HG03460 (cell line): ENCODE results near the gene COQ9.

Experiments
- ATAC-seq: cut with Tn5 transposase; IDR thresholded peaks from one replicate; pipeline ENCODE4 v1.9.1; 2021; ENCODE audit not compliant: unreplicated experiment

Gene COQ9

DNA sequence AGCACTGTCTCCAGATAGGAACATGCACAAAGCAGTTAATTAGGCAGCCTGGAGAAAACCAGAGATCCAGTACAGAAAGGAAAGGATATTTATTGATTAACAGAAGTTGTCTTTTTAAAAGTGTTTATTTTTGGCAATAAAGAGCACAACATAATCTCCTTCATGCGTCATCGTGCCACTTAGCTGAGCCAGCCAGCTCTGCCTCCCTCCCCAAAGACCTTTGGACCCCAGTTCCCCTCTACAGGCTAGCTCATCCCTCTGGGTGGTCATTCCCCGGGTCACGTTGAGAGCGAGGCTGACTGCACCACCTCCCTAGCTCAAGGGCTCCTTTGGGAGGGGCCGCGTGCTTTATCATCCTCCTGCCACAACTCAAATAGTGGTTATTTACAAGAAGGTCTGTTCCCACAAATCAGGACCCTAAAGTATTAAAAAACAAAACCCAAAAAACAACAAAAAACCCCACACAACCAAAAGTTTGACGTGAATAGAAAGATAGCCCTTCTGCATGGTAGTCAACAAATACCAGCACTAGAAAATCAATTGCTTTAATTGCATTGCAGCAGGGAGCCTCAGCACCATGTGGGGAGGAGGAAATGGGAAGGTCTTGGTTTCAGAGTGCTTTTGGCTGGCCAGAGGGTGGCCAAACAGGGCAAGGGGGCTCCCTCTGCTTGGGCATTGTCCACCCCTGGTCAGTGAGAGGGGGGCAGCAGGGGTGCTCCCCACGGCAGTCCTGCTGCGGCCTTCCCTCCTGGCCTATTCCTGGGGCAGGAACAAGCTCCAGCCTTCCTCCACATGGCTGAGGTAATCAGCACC lies 24.8 kb downstream of the COQ9 start:
- ATAC-seq: no peak

DNA sequence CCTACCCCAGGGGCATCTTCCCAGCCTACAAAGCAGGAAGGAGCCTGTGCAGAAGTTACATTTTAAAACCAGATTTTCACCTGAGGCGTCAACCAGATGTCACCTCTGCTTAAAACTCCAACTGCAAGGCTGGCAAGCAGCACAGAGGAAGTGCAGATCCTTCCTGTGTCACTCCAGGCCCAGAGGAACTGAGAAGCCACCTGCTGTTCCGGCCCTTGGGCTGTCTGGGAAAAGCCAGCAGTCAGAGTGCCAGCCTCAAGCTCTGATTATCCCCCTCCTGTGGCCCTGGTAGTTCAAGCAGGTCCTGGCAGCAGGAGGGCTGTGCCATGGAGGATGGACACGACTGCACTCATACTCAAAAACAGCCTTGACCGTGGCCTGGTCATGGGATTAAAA lies 25.4 kb downstream of the COQ9 start:
- no peak for ATAC-seq

DNA sequence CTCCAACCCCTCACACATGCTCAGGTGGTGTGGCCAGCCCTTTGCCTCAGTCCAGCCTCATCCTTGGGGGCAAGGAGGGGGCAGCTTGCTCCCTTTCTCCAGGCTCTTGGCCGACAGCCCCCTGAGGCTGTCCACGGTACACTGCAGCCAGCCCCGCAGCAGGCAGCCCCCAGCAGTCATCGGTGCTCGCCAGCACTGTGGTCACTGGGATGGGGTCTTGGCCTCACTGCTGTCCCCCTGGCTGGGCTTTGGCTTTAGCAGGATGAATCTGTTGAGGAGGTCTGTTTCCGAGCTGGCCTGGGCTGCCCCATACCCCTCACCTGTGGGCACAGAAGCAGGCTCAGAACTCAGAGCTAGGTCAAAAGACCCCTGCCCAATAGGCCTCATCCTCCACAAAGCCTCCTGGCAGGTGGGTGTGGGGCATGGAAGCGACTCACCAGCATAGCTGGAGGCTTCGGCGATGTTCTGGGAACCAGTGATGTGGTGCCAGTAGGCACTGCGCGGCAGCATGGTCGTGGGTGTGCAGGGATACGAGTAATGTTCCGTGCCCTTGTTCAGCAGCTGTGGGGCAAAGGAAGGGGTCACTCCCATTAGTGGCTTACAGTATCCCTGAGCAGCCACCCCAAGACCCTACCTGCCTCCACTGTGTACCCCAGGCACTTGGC lies 26.0 kb downstream of the COQ9 start:
- no peak for ATAC-seq

DNA sequence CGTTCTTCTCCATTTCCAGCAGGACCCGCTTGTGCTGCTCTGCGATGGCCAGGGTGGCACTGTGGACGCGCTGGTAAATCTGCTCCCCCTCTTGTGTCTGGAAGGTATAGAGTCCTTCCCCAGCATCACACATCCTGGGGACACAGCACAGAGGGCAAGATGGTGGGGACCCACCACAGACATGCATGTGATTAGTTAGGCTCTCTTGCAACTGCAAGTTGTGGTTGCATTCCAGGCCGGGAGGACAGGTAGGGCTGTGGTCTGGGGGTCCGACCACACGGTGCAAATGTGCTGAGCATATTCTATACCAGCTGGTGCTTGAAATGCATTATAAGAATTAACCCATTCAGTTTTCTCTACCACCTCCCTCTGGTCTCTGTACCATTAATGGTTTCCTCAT lies 26.6 kb downstream of the COQ9 start:
- ATAC-seq: no peak

DNA sequence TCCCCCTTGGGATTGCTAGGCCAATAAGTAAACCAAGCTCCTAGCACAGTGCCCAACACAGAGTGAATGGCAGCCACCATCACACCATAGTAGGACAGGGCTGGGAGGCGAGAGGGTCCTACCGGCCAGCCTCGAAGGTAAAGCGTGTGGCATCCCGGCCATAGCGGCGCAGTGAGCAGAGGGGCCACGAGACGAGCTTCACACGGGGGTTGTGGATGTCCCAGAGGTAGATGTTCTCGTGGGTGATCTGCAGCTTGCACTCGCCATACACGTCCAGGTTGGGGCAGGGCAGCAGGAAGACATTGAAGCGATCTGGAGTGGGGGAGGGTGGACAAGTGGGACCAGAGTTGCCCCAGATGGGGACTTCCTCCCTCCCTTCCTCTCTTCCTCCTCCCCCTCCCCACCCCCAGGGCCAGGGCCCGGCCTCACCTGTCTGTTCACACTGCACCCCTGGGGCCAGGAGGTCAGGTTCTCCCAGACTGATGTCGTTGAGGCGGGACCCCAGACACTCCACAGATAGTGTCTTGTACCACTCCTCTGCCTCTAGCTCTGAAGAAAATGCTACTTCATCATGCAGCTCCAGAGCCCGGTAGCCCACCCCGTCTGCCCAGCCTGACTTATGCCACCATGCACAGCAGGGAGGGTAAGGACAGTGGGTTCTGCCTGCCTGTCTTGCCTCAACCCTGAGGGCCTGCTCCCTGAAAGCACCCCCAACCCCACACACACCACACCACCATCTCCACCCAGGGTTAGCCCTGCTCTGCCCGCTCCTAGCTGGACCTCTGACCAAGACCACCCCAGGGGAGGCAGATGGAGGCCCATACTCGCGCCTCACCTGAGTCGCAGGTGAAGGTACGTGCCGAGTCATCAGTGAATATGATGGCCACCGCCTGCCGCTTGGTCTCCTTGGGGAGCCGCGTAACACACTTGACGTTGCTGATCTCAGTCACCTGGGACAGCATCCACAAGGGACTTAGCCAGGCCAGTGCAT lies 27.7 kb downstream of the COQ9 start:
- no peak for ATAC-seq

DNA sequence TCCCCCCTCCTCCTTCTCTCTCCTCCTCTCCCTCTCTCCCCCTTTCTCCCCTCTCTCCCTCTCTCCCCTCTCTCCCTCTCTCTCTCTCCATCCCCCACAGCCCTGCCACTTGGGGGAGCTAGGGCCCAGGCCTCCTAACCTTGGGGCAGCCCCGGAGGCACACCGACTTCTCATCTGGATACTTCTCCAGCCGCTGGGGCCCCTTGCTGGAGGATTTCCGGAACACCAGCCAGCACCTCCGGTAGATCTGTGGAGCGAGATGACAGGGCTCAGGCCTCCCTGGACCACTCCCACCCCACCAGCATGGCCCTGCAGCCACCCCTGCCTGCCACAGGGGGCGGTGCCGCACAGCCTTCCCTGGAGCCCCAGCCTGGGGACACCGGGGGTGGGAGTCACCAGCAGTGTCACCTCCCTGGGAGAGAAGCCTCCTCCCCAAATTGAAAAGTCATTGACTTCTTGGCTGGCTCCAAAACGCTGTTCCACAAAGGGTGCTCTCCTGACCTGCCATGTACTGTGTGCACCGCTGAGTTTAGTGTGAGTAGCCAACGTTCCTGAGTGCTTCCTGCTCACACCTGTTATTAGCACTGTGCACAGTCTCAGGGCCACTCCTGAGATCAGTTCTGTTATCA lies 28.5 kb downstream of the COQ9 start:
- peak; percentile 92 for ATAC-seq

DNA sequence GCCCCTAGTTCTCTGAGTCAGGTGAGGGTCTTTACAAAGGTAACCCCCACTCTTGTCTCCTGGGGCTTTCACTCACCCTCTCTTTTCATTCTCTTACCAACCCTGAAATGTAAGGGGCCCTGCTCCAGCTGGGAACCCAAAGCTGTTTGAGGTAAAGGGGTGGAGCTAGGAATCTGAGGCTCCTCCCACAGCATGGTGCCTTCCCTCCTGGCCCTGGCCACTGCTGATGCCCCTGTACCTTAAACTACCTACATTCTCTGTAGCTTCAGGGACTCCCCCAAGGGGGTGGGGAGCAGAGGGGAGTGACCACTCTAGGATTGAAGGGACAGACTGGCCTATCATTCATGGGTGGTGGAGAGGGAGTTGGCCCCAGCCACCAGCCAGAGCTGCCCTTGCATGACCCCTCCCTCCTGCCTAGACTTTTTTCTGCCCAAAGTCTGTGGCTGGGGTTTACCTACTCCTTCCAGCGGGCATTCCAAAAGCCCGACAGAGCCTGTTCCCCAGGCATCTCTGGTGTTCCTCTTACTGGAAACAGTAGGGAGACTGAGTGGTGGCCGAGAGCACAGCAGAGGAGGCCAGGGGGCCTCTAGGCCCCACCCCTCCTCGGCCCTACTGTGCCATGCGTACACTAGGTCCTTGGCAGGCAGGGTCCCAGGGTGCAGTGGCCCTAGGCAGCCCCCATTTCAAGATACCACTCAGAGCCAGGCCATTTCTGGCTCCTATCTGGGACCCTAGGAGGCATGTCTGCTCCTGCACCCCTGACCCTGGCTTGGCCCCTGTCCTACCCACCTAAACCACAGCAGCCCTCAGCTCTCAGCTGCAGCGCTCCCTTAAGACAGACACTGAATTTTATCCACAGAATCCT lies 29.5 kb downstream of the COQ9 start:
- no peak for ATAC-seq

DNA sequence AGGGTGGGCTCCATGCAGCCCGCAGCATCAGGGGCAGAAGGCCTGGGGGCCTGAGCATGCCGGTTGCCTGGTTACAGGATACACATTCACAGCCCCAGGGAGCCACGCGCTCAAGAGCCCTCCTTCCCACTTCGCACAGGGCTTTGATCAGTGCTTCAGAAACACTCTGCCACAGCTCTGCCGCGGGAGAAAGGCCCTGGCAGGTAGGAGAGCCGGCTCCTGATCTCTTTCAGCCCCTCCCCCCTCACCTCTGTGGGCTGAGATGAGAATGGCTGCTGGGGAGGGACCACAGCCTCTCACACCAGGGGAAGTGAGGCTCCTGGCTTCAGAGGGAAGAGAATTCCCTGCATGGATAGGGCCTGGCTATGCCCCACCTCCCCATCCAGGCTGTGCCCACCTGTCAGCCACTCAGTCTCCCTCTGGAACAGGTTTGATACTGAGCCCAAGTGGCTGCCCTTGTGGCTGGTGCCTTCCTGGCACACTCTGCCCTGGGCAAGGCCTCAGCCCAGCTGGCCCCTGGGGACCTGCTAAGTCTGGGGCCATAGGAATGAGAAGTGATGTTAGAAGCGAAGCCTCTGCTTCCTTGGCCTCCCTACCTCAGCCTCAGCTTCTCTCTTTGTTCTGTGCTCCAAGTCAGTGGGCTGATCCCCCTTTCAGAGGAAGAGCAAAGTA lies 30.4 kb downstream of the COQ9 start:
- no peak for ATAC-seq

DNA sequence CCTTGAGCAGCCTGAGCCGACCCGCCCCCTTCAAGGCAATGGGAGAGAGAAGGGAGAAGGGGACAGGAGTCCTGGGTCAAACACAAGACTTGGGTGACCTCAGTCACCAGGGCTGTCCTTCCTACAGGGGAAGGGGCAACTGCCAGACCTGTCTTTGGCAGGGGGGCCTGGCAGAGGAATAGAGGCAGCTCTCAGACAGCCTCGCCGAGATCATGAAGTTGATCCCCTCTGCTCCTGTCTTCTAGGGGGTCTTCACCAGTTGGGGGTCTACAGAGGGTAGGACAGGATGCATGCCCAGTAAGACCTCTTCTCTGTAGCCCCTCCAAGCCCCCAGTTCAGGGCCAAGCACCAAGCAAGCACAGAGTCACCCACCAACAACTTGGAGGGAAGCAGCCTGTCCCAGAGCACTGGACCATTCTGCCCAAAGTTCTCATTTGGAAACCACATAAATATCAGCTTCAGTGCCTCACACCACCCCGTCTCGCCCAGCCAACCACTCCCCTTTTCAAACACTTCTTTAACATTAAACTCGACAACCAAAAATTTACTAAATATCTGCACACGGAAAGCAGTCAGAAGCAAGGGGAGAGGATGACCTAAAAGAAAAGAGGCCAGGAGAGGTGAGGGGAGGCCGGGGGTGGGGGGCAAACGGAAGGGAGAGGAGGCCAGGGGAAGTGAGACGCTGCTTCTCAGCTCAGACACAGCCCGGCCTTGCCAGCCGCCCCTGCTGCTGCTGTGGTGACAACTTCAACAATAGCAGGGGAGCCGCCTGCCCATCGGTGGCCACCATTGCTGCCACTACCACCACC lies 31.3 kb downstream of the COQ9 start:
- no peak for ATAC-seq

DNA sequence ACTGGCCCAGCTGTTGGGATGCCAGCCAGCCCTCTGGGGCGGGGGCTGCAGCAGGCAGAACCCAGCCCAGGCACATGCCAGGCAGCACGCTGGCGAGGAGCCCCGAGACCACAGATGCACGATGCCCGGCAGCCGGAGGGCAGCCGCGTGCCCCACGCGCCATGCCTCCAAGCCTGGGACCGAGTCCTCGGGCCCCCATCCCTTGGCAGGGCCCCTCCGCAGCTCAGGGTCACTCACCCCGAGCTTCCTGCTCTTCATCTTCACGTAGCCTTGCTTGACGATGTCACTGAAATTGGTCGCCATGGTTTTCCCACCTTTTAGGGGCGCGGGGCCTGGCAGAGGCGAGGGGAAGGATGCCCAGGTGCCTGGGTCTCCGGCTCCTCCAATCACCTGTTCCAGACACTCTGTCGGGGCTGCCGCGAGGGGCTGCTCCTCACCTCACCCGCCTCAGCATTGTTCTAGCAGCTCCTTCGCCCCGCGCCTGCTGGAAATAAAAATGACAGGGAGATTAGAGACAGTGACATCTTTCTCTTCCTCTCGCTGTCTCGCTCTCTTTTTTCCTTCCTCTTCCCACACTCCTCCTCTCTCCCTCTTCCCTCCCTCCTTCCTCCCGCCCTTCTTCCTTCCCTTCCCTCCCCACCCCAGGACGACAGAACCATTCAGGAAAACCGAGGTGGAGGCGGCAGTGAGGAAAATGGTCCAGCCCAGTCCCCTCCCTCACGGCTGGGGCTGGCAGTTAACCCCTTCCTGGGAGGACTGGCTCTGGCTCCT lies 32.1 kb downstream of the COQ9 start:
- no peak for ATAC-seq

DNA sequence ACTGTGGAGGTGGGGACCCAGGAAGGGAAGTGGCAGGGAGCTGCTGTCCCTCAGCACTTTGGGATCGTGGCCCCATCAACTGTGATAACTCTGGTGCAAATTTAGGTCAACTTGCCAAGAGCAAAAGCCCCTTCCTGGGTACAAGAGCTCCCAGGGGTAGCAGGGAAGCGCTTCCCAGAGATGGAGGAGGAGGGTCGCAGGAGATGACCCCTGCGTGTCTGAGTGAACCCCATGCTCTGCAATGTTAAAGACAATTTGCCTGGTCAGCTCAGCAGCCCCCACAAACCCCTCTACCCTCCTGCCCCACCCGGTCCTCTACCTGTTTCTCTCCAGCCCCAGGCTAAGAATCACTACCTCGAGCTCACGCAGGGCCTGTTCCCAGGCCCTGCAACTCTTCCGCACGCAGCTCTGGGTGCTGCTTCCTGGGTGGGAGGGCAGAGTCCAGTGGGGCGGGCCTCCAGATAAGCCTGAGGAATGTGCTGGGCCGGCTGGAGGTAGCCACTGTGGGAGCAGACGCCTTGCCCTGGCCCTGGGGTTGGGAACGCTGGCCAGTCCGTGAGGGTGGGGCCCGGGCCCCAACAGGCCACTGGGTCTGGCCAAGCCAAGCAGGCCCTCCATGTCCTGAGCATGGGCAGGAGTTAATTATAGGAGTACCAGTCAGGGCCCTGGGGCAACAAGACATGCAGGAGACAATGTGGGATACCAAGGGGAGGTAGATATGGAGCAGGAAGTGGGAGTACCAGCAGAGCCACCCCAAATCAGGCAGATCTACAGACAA lies 32.9 kb downstream of the COQ9 start:
- no peak for ATAC-seq

DNA sequence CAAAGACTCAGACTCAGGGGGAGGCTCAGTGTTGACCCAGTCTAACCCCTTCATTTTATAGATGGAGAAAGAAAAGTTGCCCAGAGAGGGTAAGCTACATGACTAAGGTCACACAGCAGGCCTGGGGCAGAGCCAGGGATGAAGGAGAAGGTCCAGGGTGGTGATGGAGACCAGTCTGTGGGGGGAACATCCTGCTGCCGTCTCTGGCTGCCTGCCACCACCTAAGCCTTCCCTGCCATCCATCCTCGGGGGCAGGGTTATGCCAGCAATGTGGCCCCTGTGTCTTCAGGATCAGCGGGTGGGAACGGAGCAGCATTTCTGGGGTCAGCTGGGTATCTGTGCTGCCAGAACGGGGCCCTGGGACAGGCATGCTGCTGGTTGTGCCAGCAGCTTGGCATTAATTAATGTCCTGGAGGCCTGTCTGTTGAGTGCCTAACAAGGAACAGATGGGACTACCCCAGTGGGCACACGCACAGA lies 33.5 kb downstream of the COQ9 start:
- ATAC-seq: no peak

DNA sequence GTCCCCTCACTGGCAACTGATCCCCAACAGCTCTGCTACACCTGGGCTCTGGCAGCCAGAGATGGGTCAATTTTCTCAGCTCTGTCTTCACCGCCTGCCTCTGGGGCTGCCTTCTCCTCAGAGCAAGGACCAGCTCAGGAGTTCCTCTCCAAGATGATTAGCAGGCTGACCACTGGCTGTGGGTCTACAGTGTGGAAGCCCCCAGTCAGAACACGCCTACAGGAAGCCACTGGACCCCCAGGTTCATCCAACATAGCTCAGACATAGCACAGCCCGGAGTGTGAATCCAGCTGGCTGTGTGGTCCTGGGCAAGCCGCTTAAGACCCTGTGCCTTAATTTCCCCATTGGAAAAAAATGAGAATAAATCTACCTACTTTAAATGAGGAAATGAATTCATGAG lies 34.1 kb downstream of the COQ9 start:
- ATAC-seq: no peak

DNA sequence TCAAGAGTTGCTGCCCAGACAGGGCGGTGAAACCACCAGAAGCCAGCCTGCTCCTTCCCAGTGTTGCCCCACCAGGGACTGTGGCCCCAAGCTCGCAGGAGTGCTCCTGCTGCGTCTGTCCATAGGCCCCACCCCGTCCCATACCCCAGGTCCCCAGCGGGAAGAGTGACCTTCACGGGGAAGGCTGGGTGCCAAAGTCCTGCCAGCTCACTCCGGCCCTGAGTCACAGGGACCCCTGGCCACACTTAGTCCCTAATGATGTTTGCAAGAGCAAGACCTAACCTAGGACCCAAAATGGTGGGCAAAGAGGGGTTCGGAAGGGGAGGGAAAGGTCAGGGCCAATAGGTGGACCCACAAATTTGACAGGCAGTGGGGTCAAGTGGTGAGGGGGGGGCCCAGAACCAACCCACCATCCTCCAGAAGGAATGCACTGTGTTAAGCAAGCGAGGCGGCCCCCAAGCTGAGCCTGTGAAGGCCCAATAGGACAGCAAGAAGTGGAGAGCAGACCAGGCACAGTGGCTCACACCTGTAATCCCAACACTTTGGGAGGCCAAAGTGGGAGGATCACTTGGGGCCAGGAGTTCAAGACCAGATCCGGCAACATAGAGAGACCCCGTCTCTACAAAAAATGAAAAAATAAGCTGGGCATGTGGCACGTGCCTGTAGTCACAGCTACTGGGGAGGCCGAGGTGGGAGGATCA lies 35.7 kb downstream of the COQ9 start:
- no peak for ATAC-seq

DNA sequence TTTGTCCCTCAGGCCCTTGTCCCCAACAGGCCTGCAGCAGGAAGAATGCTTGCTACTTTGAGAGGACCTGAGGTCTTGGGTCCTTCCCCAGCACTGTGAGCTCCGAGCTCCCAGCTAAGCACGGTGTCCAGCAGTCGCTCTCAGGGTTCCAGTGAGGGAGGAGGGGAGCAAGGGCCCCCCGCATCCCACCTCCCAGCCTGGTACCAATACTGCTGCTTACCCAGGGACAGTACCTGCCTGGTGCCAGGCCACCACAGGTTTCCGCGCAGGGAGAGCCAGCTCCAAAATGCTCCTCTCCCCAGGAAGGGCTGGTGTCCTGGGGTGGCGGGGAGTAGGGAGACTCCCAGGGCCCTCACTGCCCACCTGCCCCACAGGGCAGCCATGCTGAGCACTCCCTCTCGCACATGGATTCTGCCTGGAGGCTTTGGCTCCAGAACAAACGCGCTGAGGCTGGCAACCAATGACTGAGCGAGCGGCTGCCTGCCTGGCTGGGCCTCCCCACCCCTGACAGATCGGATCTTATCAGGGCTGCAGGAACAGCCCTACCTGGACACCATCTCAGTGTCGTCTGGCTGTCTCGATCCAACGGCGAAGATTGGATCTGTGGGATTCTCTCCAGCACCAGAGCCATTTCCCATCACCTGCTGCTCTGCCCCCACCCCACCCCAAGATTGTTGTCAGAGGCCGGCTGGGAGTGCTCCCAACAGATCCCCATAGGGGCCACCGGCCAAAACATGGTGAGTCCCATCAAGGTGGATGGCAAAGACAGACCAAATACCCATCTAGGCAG lies 36.6 kb downstream of the COQ9 start:
- no peak for ATAC-seq
